GM18517 (cell line): ENCODE measurements around the gene ACAN.

Source experiments
- ATAC-seq: cut with Tn5 transposase; IDR thresholded peaks from one replicate; pipeline ENCODE4 v1.9.1; 2021; ENCODE audit warnings: mild to moderate bottlenecking, moderate library complexity; ENCODE audit not compliant: unreplicated experiment

ACAN gene

DNA sequence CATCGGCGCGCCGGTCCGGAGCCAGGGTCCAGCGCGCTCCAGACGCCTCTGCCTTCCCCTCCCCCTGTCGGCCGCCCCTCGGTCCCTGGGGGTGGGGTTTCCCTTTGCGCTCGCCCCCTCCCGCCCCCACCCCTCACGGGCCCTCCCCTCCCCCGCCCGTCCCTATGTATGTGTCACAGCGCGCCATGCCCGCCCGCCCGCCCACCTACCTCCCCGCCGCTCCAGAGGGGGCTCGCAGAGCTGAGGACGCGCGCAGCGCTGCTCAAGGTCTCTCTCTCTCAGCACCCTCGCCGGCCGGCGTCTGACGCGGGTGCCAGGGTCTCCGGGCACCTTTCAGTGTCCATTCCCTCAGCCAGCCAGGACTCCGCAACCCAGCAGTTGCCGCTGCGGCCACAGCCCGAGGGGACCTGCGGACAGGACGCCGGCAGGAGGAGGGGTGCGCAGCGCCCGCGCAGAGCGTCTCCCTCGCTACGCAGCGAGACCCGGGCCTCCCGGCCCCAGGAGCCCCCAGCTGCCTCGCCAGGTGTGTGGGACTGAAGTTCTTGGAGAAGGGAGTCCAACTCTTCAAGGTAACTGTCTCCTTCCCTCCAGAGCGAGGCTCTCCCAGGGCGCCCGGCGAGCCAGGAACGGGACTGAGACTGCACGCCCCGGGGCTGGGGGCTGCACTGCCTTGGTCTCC lies at the start of gene ACAN:
TSS of gene ACAN (plus strand) at position 196 of the 679 bp plus-strand sequence. CDS start 32,771 bp downstream, outside the sequence.
- no peak for ATAC-seq

DNA sequence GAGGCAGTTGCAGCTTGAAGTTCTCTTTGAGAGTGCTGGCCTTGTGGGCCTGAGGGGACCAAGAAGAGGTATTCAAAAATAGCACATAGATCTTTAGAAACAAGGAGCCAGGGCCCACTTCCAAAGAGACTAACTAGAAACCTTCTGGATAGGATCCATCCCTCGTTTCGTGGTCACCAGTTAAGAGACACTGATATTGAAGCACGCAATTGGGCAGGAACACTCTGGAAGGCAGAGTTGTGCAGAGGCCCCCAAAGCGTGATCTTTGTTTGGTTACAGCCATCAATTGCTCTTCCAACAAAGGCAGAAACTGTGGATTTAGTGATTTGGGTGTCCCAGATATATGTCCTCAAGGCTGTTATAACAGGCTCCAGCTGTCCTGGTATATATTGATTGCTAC lies 46.7 kb upstream of the ACAN start:
- ATAC-seq = no peak

DNA sequence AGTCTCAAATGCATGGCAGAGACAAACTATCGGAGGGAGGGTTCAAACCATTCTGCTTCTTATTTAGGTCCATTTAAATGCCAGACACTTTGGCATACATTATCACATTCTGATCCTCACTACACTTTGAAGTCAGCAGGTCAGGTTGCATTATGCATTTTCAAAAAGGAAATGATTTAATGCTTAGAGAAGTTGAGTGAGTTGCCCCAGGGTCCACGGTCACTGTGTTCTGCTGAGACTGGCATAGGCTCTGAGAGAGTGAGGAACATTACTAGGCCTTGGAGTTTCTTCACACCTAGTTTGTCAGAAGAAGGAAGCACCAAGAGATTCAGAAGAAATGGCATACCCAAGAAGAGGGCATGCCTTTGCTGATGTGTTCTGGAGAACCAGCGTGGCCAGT lies 46.3 kb upstream of the ACAN start:
- ATAC-seq = no peak

DNA sequence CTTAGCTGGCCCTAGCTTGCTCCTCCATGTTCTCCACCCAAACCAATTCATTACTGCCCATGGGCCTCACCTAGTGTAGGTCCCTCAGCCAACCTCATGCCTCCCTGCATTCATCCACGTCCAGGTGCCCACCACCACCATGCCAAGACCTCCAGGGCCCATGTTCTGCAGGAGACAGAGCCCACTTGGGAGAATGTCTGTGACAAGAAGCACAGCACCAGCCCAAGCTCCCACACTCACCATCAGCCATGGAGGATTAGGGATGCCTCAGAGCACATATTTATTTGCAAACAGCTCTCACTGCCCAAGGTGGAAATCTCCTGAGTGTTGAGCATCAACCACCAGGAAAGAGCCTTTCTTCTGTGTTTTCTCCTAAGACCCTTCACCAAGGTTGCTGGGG lies 43.4 kb upstream of the ACAN start:
- ATAC-seq = no peak

DNA sequence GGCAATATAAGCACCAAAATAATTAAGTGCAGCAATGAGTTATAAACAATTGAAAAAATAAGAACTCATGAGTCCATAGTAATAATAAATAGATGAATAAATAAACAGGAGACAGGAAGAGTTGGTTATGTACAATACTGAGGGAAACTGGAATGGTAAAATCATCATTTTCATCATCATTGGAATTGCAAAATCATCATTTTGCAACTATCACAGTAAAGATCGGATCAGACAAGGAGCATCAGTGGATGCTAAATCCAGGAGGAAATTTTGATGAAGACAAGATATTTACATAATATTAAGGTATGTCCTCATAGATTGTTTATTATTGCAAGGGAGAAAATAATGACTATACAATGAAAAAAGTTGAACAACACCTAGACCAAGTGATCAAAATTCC lies 38.8 kb upstream of the ACAN start:
- no peak for ATAC-seq

GRCh38 chr15:88765212-88765611 lies 38.0 kb upstream of the ACAN start:
- ATAC-seq = no peak

DNA sequence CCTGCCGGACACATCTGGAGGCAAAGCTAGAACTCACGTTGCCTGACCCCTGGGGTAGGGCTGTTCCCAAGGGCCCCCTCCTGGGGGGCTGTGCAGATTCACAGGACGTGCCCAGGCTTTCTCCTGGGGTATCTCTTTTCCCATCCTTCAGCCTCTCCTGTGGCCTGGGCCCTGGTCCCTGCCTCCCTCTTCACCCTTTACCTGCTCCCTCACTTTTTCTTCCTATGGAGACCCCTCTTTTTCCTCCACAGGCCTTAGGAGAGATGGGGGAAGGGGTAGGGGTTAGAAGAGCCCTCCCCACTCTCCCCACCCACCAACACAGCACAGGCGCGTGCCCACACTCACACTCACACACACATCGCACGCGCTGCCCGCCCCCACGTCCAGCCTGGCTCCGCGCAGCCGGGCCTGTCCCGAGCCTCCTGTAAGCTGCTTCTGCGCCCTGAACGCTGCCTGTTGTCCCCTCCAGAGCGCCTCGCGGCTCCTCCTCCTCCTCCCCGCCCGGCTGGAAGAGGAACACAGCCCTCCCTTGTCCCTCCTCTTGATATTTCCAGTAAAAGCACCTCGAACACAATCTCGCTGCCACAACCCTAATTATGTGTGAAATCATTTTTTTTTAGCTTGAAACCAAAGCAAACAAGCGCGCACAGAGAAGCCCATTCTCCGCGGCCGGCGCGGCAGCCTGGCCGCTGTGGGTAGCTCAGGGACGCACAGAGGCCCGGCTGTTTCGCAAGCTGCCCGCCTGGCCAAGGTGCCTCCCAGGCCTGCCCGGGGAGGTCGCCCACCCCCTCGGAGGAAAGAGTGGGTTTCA lies 33.9 kb upstream of the ACAN start:
- ATAC-seq = no peak

- ATAC-seq = no peak
Observed at GRCh38 chr15:88775776-88776175, 27.5 kb upstream of the ACAN start.

DNA sequence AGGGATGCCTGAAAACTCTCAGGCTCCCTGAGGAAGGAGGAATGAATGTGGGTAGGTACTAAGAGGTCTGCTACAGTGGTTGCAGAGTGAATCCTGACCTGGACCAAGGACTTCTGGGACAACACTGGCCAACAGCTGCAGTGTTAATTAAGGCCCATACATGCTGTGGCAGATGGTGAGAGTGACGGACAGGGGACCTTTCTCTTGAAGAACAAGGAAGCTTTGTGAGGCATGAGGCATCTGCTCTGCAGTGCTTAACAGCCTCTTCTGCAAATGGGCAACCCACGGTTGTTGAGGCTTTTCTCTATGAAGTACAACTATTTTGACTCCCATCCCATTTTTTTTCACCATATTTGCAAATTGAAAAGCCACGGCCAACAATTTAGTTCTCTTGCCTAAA lies 26.6 kb upstream of the ACAN start:
- ATAC-seq = no peak

GRCh38 chr15:88779944-88780343 lies 23.3 kb upstream of the ACAN start:
- ATAC-seq = no peak

DNA sequence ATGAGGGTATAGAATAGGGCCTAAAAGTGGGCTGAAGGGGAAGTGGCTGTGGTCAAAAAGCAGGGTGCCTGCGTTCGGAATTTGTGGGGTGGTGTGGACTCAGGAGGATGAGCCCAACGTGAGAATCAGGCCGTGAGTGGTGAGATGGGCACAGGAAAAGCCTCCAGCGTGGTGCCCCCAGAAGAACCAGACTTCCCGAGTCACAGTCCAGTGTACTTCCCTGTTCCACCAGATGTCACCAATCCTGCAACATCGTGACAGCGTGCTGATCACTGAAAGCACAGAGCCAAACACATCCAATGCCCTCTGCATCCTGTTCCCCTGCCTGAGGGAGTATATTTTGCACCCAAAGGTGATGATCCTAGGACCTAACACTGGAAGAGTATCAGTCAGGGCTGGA lies 20.8 kb upstream of the ACAN start:
- ATAC-seq = no peak

GRCh38 chr15:88785217-88785616 lies 18.0 kb upstream of the ACAN start:
- no peak for ATAC-seq

- ATAC-seq = no peak
Observed at GRCh38 chr15:88788036-88788435, 15.2 kb upstream of the ACAN start.

DNA sequence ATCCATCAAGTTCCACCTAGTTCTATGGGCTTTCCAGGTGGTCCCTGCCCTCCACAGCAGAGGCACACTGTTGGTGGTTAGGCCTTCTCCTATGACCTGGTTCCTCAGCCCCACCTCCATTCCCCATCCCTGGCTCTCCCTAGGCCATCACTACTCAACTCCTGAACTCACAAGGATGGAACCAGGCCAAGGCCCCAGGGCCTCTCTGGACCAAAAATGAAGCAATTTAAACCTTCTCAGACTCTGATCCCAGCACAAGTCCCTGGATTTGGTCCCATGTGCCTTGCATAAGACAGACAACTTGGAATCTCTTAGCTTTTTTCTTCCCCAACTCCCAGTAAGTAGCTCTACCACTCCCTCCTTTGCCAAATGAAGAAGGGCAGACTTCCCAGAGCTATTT lies 14.4 kb upstream of the ACAN start:
- no peak for ATAC-seq

- no peak for ATAC-seq
Observed at GRCh38 chr15:88790486-88790885, 12.8 kb upstream of the ACAN start.

GRCh38 chr15:88791637-88792036 lies 11.6 kb upstream of the ACAN start:
- no peak for ATAC-seq

DNA sequence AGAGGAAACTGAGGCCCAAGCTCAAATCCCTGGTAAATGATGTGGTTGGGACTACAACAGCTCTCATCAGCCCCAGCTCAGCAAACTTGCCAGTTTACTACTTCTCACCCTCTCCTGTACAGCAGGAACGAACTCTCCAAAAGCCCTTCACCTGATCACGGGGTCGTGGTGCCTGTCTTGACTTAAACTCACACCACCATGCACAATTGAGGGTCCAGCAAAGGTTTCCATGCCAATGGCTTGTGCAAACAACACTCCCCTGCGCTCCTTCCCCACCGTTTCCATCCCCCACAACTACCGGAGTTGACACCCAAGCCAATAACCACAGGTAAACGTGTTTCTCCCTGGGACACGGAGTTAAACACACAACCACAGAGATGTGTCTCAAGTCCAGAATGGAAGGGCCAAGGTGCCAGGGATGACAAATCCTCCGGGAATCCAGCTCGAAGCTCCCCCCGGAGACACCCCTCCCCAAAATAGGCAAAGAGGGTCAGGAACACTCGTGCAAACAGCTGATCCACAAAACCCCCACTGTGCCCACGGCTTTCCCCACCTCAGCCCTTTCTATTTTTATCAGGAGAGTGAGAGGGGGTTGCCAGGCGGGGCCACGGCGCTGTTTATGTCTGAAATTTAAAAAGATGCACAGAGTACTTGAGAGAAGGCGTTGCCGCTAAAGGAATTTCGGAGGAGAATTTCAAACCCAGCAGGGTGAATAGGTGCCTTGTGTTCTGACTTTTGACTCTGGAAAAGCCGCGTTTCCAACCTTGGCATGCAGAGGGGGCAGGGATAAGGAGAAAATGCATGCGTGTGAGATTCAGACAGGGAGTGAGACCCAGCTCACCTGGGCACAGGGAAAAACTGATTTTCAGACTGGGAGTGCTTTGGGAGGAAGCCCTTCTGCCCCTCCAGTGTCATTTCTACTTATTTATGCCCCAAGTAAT lies 10.6 kb upstream of the ACAN start:
- ATAC-seq = no peak

GRCh38 chr15:88794001-88794400 lies 9.2 kb upstream of the ACAN start:
- ATAC-seq = no peak

- ATAC-seq = no peak
Observed at GRCh38 chr15:88797663-88798339, 5.4 kb upstream of the ACAN start.

DNA sequence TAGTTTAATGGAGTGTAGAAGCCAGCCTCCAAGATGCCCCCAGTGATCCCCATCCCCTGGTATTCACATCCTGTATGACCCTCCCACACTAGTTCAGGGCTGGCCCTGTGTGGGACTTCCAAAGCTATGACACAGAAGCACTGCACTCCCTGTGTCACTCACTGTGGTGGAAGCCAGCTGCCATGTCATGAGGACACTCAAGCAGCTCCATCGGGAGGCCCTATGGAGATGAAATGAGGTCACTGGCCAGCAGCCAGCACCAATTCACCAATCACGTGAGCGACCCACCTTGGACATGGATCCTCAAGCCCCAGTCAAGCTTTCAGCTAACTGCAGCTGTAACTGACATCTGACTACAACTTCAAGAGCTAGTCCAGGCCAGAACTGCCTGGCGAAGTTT lies 3.9 kb upstream of the ACAN start:
- no peak for ATAC-seq

- ATAC-seq = no peak
Observed at GRCh38 chr15:88800026-88800425, 3.2 kb upstream of the ACAN start.
